Measurements from ENCODE around the gene LDHB.

- TF ChIP-seq CTCF (IDR thresholded peaks at IDR 0.05) (no peak), POLR2A (IDR thresholded peaks at IDR 0.05) (no peak)
Observed at GRCh38 chr12:21675096-21675495, 17.5 kb upstream of the LDHB start.
